H1 (cell line): ENCODE results near the gene CSH1. TPM values are rescaled to one million over a fixed set of nuclear protein-coding genes. Genes with fewer than 3 reads are reported as not detected.
"Not testable (repeated sequence)": the region's sequence is repeated elsewhere in the genome, so short reads cannot be mapped to it uniquely, and the experiment has no call there.

Experiments used
- CTCF ChIA-PET: fragments of 300-600 bp; sonication (Branson Sonifier 250); formaldehyde crosslinking; loops from one replicate; lab custom pipeline; 2021; ENCODE audit not compliant: partially characterized antibody; lab: Charles Lee
- POLR2A ChIA-PET: fragments of 300-600 bp; sonication (Branson Sonifier 250); formaldehyde crosslinking; loops from one replicate; lab custom pipeline; 2021; ENCODE audit warnings: inconsistent platforms; ENCODE audit not compliant: partially characterized antibody; lab: Charles Lee
- DNase-seq, 2 experiments: peaks; one replicate each; pipeline versions ENCODE4 v3.0.0 to v3.0.0-alpha.2; 2010 to 2022; ENCODE audit warnings: low spot score in 2 of 2, low read depth in 1 of 2, mixed read lengths in 1 of 2
- FAIRE-seq: peaks from 2 replicates; lab custom pipeline; 2011; peaks lifted over from hg19 to GRCh38; lab: Jason Lieb, UNC
- H2AFZ ChIP-seq: 2 replicates; pipeline ENCODE4 v1.8.1; 2012; ENCODE audit warnings: low read length, inconsistent platforms
- H2AK5ac ChIP-seq: 2 replicates; pipeline ENCODE4 v1.6.1; 2013; ENCODE audit warnings: low read depth, low read length
- H2BK120ac ChIP-seq: replicated peaks from 2 replicates; pipeline ENCODE3; 2013; ENCODE audit warnings: low read depth, low read length, inconsistent platforms
- H2BK12ac ChIP-seq: 2 replicates; pipeline ENCODE4 v1.6.1; 2013; ENCODE audit warnings: low read depth, low read length
- H2BK15ac ChIP-seq: 2 replicates; pipeline ENCODE4 v1.6.1; 2013; ENCODE audit warnings: low read length
- H2BK20ac ChIP-seq: 2 replicates; pipeline ENCODE4 v1.6.1; 2013; ENCODE audit warnings: low read length
- H2BK5ac ChIP-seq: 2 replicates; pipeline ENCODE4 v1.6.1; 2013; ENCODE audit warnings: low read depth, low read length
- H3K14ac ChIP-seq: 2 replicates; pipeline ENCODE4 v1.6.1; 2013; ENCODE audit warnings: inconsistent platforms; ENCODE audit not compliant: insufficient read length
- H3K18ac ChIP-seq: 2 replicates; pipeline ENCODE4 v1.6.1; 2013; ENCODE audit warnings: low read length; ENCODE audit errors: extremely low read depth
- H3K23ac ChIP-seq: 2 replicates; pipeline ENCODE4 v1.6.1; 2013; ENCODE audit warnings: inconsistent platforms; ENCODE audit not compliant: insufficient read length
- H3K23me2 ChIP-seq: 2 replicates; pipeline ENCODE4 v1.6.1; 2013; ENCODE audit warnings: low read depth, low read length
- H3K27ac ChIP-seq: 2 replicates; pipeline ENCODE4 v1.6.1; 2011; ENCODE audit warnings: low read depth, low read length, inconsistent platforms
- H3K27me3 ChIP-seq, 4 experiments: replicated peaks in 1 of 4; 1 replicate in 1 of 4; 2 replicates in 3 of 4; pipeline versions ENCODE4 v1.6.1 to v1.8.1; 2011 to 2013; ENCODE audit warnings: low read length in 3 of 4, mild to moderate bottlenecking in 3 of 4, inconsistent platforms in 2 of 4, mixed read lengths in 2 of 4, moderate library complexity in 1 of 4; ENCODE audit not compliant: control insufficient read depth in 3 of 4, insufficient read depth in 3 of 4; ENCODE audit errors: extremely low read depth in 1 of 4
- H3K36me3 ChIP-seq, 4 experiments: 2 replicates each; pipeline versions ENCODE4 v1.6.1 to v1.8.1; 2011 to 2013; ENCODE audit warnings: mild to moderate bottlenecking in 4 of 4, low read length in 3 of 4, moderate library complexity in 2 of 4, control low read depth in 1 of 4, inconsistent platforms in 1 of 4; ENCODE audit not compliant: insufficient read depth in 4 of 4, control insufficient read depth in 2 of 4
- H3K4ac ChIP-seq: replicated peaks from 2 replicates; pipeline ENCODE3; 2013; ENCODE audit warnings: low read length, low read depth, mixed read lengths, inconsistent platforms; ENCODE audit not compliant: insufficient read length
- H3K4me1 ChIP-seq, 4 experiments: replicated peaks in 1 of 4; 1 replicate in 1 of 4; 2 replicates in 3 of 4; pipeline versions ENCODE4 v1.6.1 to v1.8.1; 2011 to 2013; ENCODE audit warnings: low read length in 3 of 4, inconsistent platforms in 2 of 4, mixed read lengths in 1 of 4; ENCODE audit not compliant: insufficient read depth in 4 of 4, control insufficient read depth in 3 of 4
- H3K4me2 ChIP-seq, 2 experiments: 2 replicates each; pipeline versions ENCODE4 v1.6.1 to v1.8.1; 2011 to 2013; ENCODE audit warnings: low read depth in 2 of 2, low read length in 2 of 2, control low read depth in 1 of 2, inconsistent platforms in 1 of 2, mild to moderate bottlenecking in 1 of 2; ENCODE audit not compliant: insufficient read depth in 1 of 2
- H3K4me3 ChIP-seq, 4 experiments: fragments of 200-600, 300-600 bp in 1 of 4; sonication (generic), shearing (Covaris generic), sonication (Bioruptor Twin) in 1 of 4; 2 replicates each; pipeline versions ENCODE4 v1.5.1 to v1.8.1; 2011 to 2016; ENCODE audit warnings: low read length in 4 of 4, low read depth in 3 of 4, control low read depth in 2 of 4, inconsistent platforms in 2 of 4, mild to moderate bottlenecking in 2 of 4, mixed read lengths in 1 of 4, moderate library complexity in 1 of 4; ENCODE audit not compliant: insufficient read depth in 2 of 4; ENCODE audit errors: extremely low read depth in 1 of 4
- H3K56ac ChIP-seq: replicated peaks from 2 replicates; pipeline ENCODE3; 2013; ENCODE audit warnings: low read depth, mild to moderate bottlenecking, mixed read lengths, low read length, inconsistent platforms; ENCODE audit not compliant: insufficient read length
- H3K79me1 ChIP-seq: 2 replicates; pipeline ENCODE4 v1.6.1; 2013; ENCODE audit warnings: low read depth, low read length, control low read depth
- H3K79me2 ChIP-seq, 2 experiments: 2 replicates each; pipeline versions ENCODE4 v1.6.1 to v1.8.1; 2012 to 2013; ENCODE audit warnings: low read length in 2 of 2, mild to moderate bottlenecking in 2 of 2, inconsistent platforms in 1 of 2; ENCODE audit not compliant: insufficient read depth in 2 of 2, control insufficient read depth in 1 of 2
- H3K9ac ChIP-seq, 4 experiments: replicated peaks in 1 of 4; 1 replicate in 1 of 4; 2 replicates in 3 of 4; pipeline versions ENCODE4 v1.6.1 to v1.8.1; 2011 to 2013; ENCODE audit warnings: low read depth in 3 of 4, low read length in 3 of 4, control low read depth in 2 of 4, mild to moderate bottlenecking in 2 of 4, moderate library complexity in 2 of 4, inconsistent platforms in 1 of 4; ENCODE audit errors: extremely low read depth in 1 of 4
- H3K9me3 ChIP-seq, 2 experiments: 2 replicates each; pipeline versions ENCODE4 v1.6.1 to v1.8.1; 2012 to 2013; ENCODE audit warnings: mild to moderate bottlenecking in 2 of 2, moderate library complexity in 2 of 2, control low read depth in 1 of 2, inconsistent platforms in 1 of 2, low read depth in 1 of 2, low read length in 1 of 2, mixed read lengths in 1 of 2; ENCODE audit not compliant: insufficient read depth in 2 of 2
- H4K20me1 ChIP-seq, 2 experiments: replicated peaks in 1 of 2; 2 replicates each; pipeline versions ENCODE3 to v1.8.1; 2011 to 2013; ENCODE audit warnings: inconsistent platforms in 2 of 2, low read length in 2 of 2, mild to moderate bottlenecking in 1 of 2; ENCODE audit not compliant: insufficient read depth in 2 of 2, control insufficient read depth in 1 of 2
- H4K5ac ChIP-seq: 2 replicates; pipeline ENCODE4 v1.6.1; 2013; ENCODE audit warnings: low read length, low read depth, mixed read lengths, inconsistent platforms; ENCODE audit not compliant: insufficient read length
- H4K8ac ChIP-seq: 2 replicates; pipeline ENCODE4 v1.8.0; 2013; ENCODE audit warnings: mild to moderate bottlenecking, moderate library complexity, low read length, inconsistent platforms; ENCODE audit not compliant: insufficient read depth; ENCODE audit errors: extremely low read depth
- H4K91ac ChIP-seq: replicated peaks from 2 replicates; pipeline ENCODE3; 2013; ENCODE audit warnings: low read length, mixed read lengths, inconsistent platforms; ENCODE audit not compliant: insufficient read length
- WGBS, 2 experiments: shearing (Covaris generic) in 1 of 2; methylation state at CpG; one replicate each; pipeline versions ENCODE4 v1.1.6 to v1.1.7; 2013 to 2015; ENCODE audit warnings: low lambda C conversion rate in 2 of 2, mixed read lengths in 2 of 2, inconsistent platforms in 1 of 2, low coverage in 1 of 2, missing lambda C conversion rate in 1 of 2; ENCODE audit not compliant: insufficient replicate concordance in 2 of 2, insufficient coverage in 1 of 2, insufficient read length in 1 of 2; ENCODE audit errors: extremely low coverage in 1 of 2, missing lambda C conversion rate in 1 of 2; 5-methylcytosine and 5-hydroxymethylcytosine counted together
- polyA plus RNA-seq, 7 experiments: library from polyadenylated mRNA; depleted of rRNA in 3 of 7; stranded (reverse) in 5 of 7; unstranded in 2 of 7; fragments of >200 nt in 5 of 7; fragments of 200-250 nt in 2 of 7; gene quantifications; 1 replicate in 5 of 7; 2 replicates in 1 of 7; 4 replicates in 1 of 7; pipeline versions ENCODE4 v1.2.1 to v1.2.3, GENCODE V29; 2011 to 2013; ENCODE audit warnings: missing spikeins in 2 of 7, mixed read lengths in 2 of 7
- total RNA-seq: library from RNA; stranded (reverse); fragmentation: NEBNext Ultra II Directional; extraction: Animal tissue kit (Norgen Biotek cat#: 25700); gene quantifications from 2 replicates; pipeline ENCODE4 v1.2.1, GENCODE V29; 2021

The CSH1 gene
- total and polyA plus RNA-seq, 2 of the 8 experiments (the other 6 are each of a cell fraction or from before 2014, with no cell fraction given) = 0.12 TPM; not detected in 1

- H3K23me2 ChIP-seq, H3K27ac ChIP-seq, H2AK5ac ChIP-seq, H4K8ac ChIP-seq, H3K36me3 ChIP-seq, H3K4me3 ChIP-seq, POLR2A ChIA-PET, H3K56ac ChIP-seq, H3K9me3 ChIP-seq, H2BK120ac ChIP-seq, H3K79me1 ChIP-seq, H2BK5ac ChIP-seq, H3K27me3 ChIP-seq, FAIRE-seq, H3K79me2 ChIP-seq, H3K4me2 ChIP-seq, H4K20me1 ChIP-seq, H3K18ac ChIP-seq, H4K5ac ChIP-seq, DNase-seq, H2BK20ac ChIP-seq, H3K14ac ChIP-seq, H2BK15ac ChIP-seq, H3K23ac ChIP-seq, H2BK12ac ChIP-seq, H4K91ac ChIP-seq, H3K4ac ChIP-seq, H3K9ac ChIP-seq, H2AFZ ChIP-seq: not testable (repeated sequence)
- 94% methylated on average over 9 of the region's 9 CpGs; no CpG with 5 or more reads in 1 of the 2 experiments for WGBS, 2 experiments
- CTCF ChIA-PET = interaction anchor here (1.0 to 3.8 kb wide), 6 partner anchors 9 to 40 kb away, joined by 3 to 27 read pairs (median 6); partner anchors contain the start of genes CSHL1 and GH1
- H3K4me1 ChIP-seq = peaks cover 3 to 15% (median 8%) of the 10 kb centered on the region in 4 experiments
Observed at GRCh38 chr17:63878413-63878812, 18.0 kb downstream of the CSH1 start.

DNA sequence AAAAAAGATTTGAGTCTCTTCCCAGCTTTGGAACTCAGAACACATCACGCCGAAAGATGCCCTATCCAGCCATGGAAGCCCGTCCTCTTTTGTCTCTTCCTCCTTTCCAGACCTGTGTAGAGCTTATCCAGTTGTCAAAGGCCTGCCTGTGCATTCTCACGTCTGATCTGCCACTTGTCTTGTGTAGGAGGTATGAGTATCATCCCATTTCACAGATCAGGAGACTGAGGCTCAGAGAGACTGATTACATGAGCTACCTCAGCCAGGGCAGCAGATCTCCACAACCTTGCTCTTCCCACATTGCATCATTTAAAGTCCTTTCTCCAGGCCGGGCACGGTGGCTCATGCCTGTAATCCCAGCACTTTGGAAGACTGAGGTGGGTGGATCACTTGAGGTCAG is 21.7 kb downstream of the CSH1 start:
- not testable (repeated sequence) for H3K14ac ChIP-seq, H3K4me1 ChIP-seq, H2BK20ac ChIP-seq, H3K23me2 ChIP-seq, H3K79me1 ChIP-seq, H4K8ac ChIP-seq, H3K56ac ChIP-seq, H2BK120ac ChIP-seq, H2AFZ ChIP-seq, H3K27ac ChIP-seq, H3K4me2 ChIP-seq, DNase-seq, H2BK5ac ChIP-seq, H4K5ac ChIP-seq, H4K91ac ChIP-seq, H2BK12ac ChIP-seq, H3K4ac ChIP-seq, H3K4me3 ChIP-seq, H4K20me1 ChIP-seq, H3K36me3 ChIP-seq, FAIRE-seq, H2BK15ac ChIP-seq, H3K79me2 ChIP-seq, H3K27me3 ChIP-seq, H3K9ac ChIP-seq, H2AK5ac ChIP-seq, H3K9me3 ChIP-seq, H3K18ac ChIP-seq, H3K23ac ChIP-seq
- CTCF ChIA-PET = interaction anchor here (0.6 to 1.8 kb wide), 15 partner anchors 8 to 145 kb away, joined by 3 to 10 read pairs (median 3); partner anchors contain the start of gene CSHL1
- POLR2A ChIA-PET = interaction anchor here (0.6 kb wide), 1 partner anchor 8 kb away, joined by 4 read pairs; no protein-coding TSS in a partner anchor
- WGBS, 2 experiments = 71% methylated on average over 4 of the region's 6 CpGs; no CpG with 5 or more reads in 1 of the 2 experiments
